OCI-LY3 (cell line): ENCODE measurements around the gene TMCC2.

Experiments used
- H2AFZ ChIP-seq: fragments of 200-600, 300-600 bp; shearing (Covaris generic); 2 replicates; pipeline ENCODE4 v1.6.0; 2014; ENCODE audit warnings: antibody characterized with exemption, low read depth, low read length
- H3K27ac ChIP-seq: fragments of 200-600, 300-600 bp; sonication (generic); 2 replicates; pipeline ENCODE4 v1.5.1; 2014; ENCODE audit warnings: mild to moderate bottlenecking, low read length, moderate library complexity, mixed read lengths
- H3K27me3 ChIP-seq: fragments of 200-600, 300-600 bp; sonication (generic); 2 replicates; pipeline ENCODE4 v1.6.1; 2014; ENCODE audit warnings: low read depth, low read length, mixed read lengths
- H3K36me3 ChIP-seq: fragments of 200-600, 300-600 bp; sonication (generic); replicated peaks from 2 replicates; pipeline ENCODE3; 2014; ENCODE audit warnings: low read depth, low read length, mixed read lengths
- H3K4me1 ChIP-seq: fragments of 300-600, 200-600 bp; sonication (generic); 2 replicates; pipeline ENCODE4 v1.6.1; 2014; ENCODE audit warnings: low read length, mixed read lengths
- H3K4me2 ChIP-seq: fragments of 200-600, 300-600 bp; sonication (generic); 2 replicates; pipeline ENCODE4 v1.6.1; 2014; ENCODE audit warnings: low read length, mixed read lengths
- H3K4me3 ChIP-seq: fragments of 300-600, 200-600 bp; sonication (generic); 2 replicates; pipeline ENCODE4 v1.5.1; 2014; ENCODE audit warnings: antibody characterized with exemption, mild to moderate bottlenecking, low read length, moderate library complexity
- H3K79me2 ChIP-seq: fragments of 300-600, 200-600 bp; shearing (Covaris generic); 2 replicates; pipeline ENCODE4 v1.6.1; 2014; ENCODE audit warnings: mild to moderate bottlenecking, low read length, mixed read lengths
- H3K9ac ChIP-seq: fragments of 300-600, 200-600 bp; shearing (Covaris generic); 2 replicates; pipeline ENCODE4 v1.6.0; 2014; ENCODE audit warnings: mild to moderate bottlenecking, low read length, moderate library complexity
- H3K9me3 ChIP-seq: fragments of 200-600, 300-600 bp; shearing (Covaris generic); 2 replicates; pipeline ENCODE4 v1.6.1; 2014; ENCODE audit warnings: low read length, mixed read lengths; ENCODE audit not compliant: insufficient read depth
- H4K20me1 ChIP-seq: fragments of 200-600, 300-600 bp; sonication (generic); 2 replicates; pipeline ENCODE4 v1.6.1; 2016; ENCODE audit warnings: low read length, mixed read lengths; ENCODE audit not compliant: insufficient read depth
- CTCF ChIP-seq: fragments of 200-600, 300-600 bp; sonication (generic); IDR thresholded peaks from 2 replicates; pipeline ENCODE4 v1.5.1; 2014; ENCODE audit warnings: antibody characterized with exemption, low read length, low read depth
- EZH2phosphoT487 ChIP-seq: fragments of 200-600 bp; shearing (Covaris generic); IDR thresholded peaks from 2 replicates; pipeline ENCODE4 v1.6.1; 2018; ENCODE audit warnings: antibody characterized with exemption, mixed run types, low read depth

TMCC2 gene

GRCh38 chr1:205247130-205247921, 19.6 kb downstream of the TMCC2 start:
- Histone ChIP-seq H4K20me1 (no peaks in the 10 kb centered on the region), H2AFZ (no peak overlapping the region), H3K27ac (no peak overlapping the region), H3K36me3 (no peaks in the 10 kb centered on the region), H3K4me2 (no peak overlapping the region), H3K4me1 (peaks cover 18% of the 10 kb centered on the region), H3K9ac (no peak overlapping the region), H3K4me3 (no peak overlapping the region), H3K27me3 (peaks cover 60% of the 10 kb centered on the region), H3K79me2 (no peaks in the 10 kb centered on the region), H3K9me3 (no peaks in the 10 kb centered on the region)
- TF ChIP-seq EZH2phosphoT487 (no peak), CTCF (no peak)

DNA sequence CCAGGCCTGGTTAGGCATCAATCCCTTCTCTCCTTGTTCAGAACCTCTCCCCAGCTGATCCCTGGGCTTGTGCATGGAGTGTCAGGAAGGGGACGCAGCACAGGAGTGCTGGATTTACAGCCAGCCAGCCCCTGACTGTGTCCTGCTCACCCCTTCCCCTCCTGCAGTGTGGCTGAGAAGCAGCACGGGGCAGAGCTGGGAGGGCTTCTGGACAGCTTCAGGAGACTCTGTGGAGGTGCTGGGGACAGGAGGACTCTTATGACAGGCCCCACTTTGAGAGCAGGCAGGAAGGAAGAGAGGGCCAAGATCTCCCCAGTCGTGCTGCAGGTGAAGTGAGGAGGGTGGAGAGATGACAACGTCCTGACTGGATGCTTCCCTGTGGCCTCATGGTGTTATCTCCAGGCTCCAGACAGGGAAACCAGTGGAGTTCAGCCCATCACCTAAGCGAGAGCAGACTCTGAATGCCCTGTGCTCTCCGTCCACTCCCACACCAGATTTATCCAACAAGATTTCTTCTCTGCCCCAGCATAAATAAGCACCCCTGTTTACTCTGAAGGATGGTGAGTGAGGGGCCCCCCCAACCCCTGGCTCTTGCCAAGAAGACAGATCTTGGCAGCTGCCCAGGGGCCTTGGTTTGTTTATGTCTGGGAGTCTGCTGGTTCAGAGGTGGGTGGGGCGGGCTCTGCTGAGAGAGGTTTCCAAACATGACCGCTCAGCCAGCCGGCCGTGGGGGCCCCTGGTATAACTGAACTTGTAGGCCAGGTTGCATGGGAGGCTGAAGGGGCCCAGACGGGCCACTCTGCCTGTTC, 21.3 kb downstream of the TMCC2 start:
- Histone ChIP-seq H2AFZ (no peak overlapping the region), H3K4me3 (no peak overlapping the region), H3K27me3 (peaks cover 54% of the 10 kb centered on the region), H3K9ac (no peak overlapping the region), H3K27ac (no peak overlapping the region), H3K79me2 (no peaks in the 10 kb centered on the region), H3K36me3 (no peaks in the 10 kb centered on the region), H3K4me2 (no peak overlapping the region), H3K9me3 (no peaks in the 10 kb centered on the region), H4K20me1 (no peaks in the 10 kb centered on the region), H3K4me1 (peaks cover 18% of the 10 kb centered on the region)
- no peak for TF ChIP-seq CTCF
- no peak for TF ChIP-seq EZH2phosphoT487

GRCh38 chr1:205249651-205250050, 21.9 kb downstream of the TMCC2 start:
- H3K79me2 ChIP-seq = no peaks in the 10 kb centered on the region
- H3K4me3 ChIP-seq = no peak overlapping the region
- H3K4me2 ChIP-seq = no peak overlapping the region
- no peaks in the 10 kb centered on the region for H4K20me1 ChIP-seq
- H3K27ac ChIP-seq = no peak overlapping the region
- H3K4me1 ChIP-seq = peaks cover 18% of the 10 kb centered on the region
- no peaks in the 10 kb centered on the region for H3K36me3 ChIP-seq
- TF ChIP-seq EZH2phosphoT487 = no peak
- H3K9me3 ChIP-seq = no peaks in the 10 kb centered on the region
- H2AFZ ChIP-seq = no peak overlapping the region
- H3K9ac ChIP-seq = no peak overlapping the region
- peaks cover 47% of the 10 kb centered on the region for H3K27me3 ChIP-seq

DNA sequence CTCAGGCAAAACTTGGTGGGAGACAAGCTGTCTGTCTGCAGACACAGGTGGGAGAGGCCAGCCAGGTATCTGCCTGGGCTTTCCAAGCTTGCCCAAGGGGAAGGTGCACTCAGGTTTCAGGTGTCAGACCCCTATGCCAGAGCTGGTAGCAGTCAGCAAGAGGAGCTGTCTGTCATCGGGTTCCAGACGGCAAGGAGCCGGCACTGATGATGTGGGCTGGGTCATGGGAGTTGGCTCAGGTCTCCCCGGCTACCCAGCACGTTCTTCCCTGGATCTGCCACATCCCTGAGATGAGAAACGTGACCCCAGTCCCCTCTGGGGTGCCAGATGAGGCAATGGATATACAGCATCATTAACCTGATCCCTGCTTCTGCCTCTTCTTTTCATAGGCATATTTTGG, 23.0 kb downstream of the TMCC2 start:
- Histone ChIP-seq H3K79me2 (no peaks in the 10 kb centered on the region), H3K4me1 (peaks cover 15% of the 10 kb centered on the region), H3K36me3 (no peaks in the 10 kb centered on the region), H2AFZ (no peak overlapping the region), H3K4me3 (no peak overlapping the region), H4K20me1 (no peaks in the 10 kb centered on the region), H3K9ac (no peak overlapping the region), H3K9me3 (no peaks in the 10 kb centered on the region), H3K27ac (no peak overlapping the region), H3K4me2 (no peak overlapping the region), H3K27me3 (peaks cover 38% of the 10 kb centered on the region)
- no peak for TF ChIP-seq EZH2phosphoT487
- no peak for TF ChIP-seq CTCF
